Duodenal mucosa (tissue), 2 donors: ENCODE results near the gene SCUBE2.

Experiments
- H3K27ac ChIP-seq: one replicate; pipeline ENCODE4 v1.7.0; 2013; ENCODE audit warnings: low read depth, low read length
- H3K27me3 ChIP-seq, 2 donors: one replicate each; pipeline ENCODE4 v1.7.0; 2013; ENCODE audit warnings: low read length in 2 of 2, control low read depth in 1 of 2; ENCODE audit not compliant: insufficient read depth in 2 of 2, control insufficient read depth in 1 of 2
- H3K36me3 ChIP-seq, 2 donors: one replicate each; pipeline ENCODE4 v1.7.0; 2013; ENCODE audit warnings: low read length in 2 of 2, control low read depth in 1 of 2; ENCODE audit not compliant: insufficient read depth in 2 of 2, control insufficient read depth in 1 of 2
- H3K4me1 ChIP-seq, 2 donors: one replicate each; pipeline ENCODE4 v1.7.0; 2013; ENCODE audit warnings: low read length in 2 of 2, control low read depth in 1 of 2; ENCODE audit not compliant: insufficient read depth in 2 of 2, control insufficient read depth in 1 of 2
- H3K4me3 ChIP-seq, 2 donors: one replicate each; pipeline ENCODE4 v1.7.0; 2013; ENCODE audit warnings: low read length in 2 of 2, low read depth in 1 of 2
- H3K9ac ChIP-seq, 2 donors: one replicate each; pipeline ENCODE4 v1.7.0; 2013; ENCODE audit warnings: low read length in 2 of 2, low read depth in 1 of 2
- H3K9me3 ChIP-seq, 2 donors: one replicate each; pipeline ENCODE4 v1.7.0; 2013; ENCODE audit warnings: low read length in 2 of 2, control low read depth in 1 of 2; ENCODE audit not compliant: control insufficient read depth in 1 of 2

The SCUBE2 gene

GRCh38 chr11:9130297-9130696, 38.9 kb upstream of the SCUBE2 start:
- Histone ChIP-seq H3K4me1 (no peaks in the 10 kb centered on the region), H3K27ac (no peak overlapping the region), H3K9me3 (no peaks in the 10 kb centered on the region), H3K4me3 (no peak overlapping the region), H3K36me3 (no peaks in the 10 kb centered on the region), H3K9ac (no peak overlapping the region), H3K27me3 (no peaks in the 10 kb centered on the region)

GRCh38 chr11:9126636-9127035, 35.2 kb upstream of the SCUBE2 start:
- Histone ChIP-seq H3K9me3 (peaks cover 0 to 4% of the 10 kb centered on the region in 2 donors), H3K4me3 (no peak overlapping the region), H3K27ac (no peak overlapping the region), H3K27me3 (no peaks in the 10 kb centered on the region), H3K36me3 (no peaks in the 10 kb centered on the region), H3K4me1 (no peaks in the 10 kb centered on the region), H3K9ac (no peak overlapping the region)

- no peak overlapping the region for H3K27ac ChIP-seq
- H3K4me1 ChIP-seq = no peaks in the 10 kb centered on the region
- no peaks in the 10 kb centered on the region for H3K36me3 ChIP-seq
- H3K9ac ChIP-seq = no peak overlapping the region
- H3K27me3 ChIP-seq = no peaks in the 10 kb centered on the region
- no peak overlapping the region for H3K4me3 ChIP-seq
- peaks cover 0 to 4% of the 10 kb centered on the region in 2 donors for H3K9me3 ChIP-seq
Measured at GRCh38 chr11:9125185-9125886, 33.9 kb upstream of the SCUBE2 start.

GRCh38 chr11:9123595-9124304, 32.4 kb upstream of the SCUBE2 start:
- no peak overlapping the region for H3K4me3 ChIP-seq
- no peak overlapping the region for H3K9ac ChIP-seq
- H3K27me3 ChIP-seq = no peaks in the 10 kb centered on the region
- H3K9me3 ChIP-seq = peaks cover 0 to 4% of the 10 kb centered on the region in 2 donors
- no peaks in the 10 kb centered on the region for H3K4me1 ChIP-seq
- H3K27ac ChIP-seq = no peak overlapping the region
- no peaks in the 10 kb centered on the region for H3K36me3 ChIP-seq

GRCh38 chr11:9121469-9121796, 30.0 kb upstream of the SCUBE2 start:
- H3K4me1 ChIP-seq = no peaks in the 10 kb centered on the region
- H3K36me3 ChIP-seq = no peaks in the 10 kb centered on the region
- H3K27ac ChIP-seq = no peak overlapping the region
- peaks cover 0 to 4% of the 10 kb centered on the region in 2 donors for H3K9me3 ChIP-seq
- no peak overlapping the region for H3K9ac ChIP-seq
- no peak overlapping the region for H3K4me3 ChIP-seq
- H3K27me3 ChIP-seq = no peaks in the 10 kb centered on the region

- no peaks in the 10 kb centered on the region for H3K27me3 ChIP-seq
- H3K4me3 ChIP-seq = no peak overlapping the region
- H3K36me3 ChIP-seq = no peaks in the 10 kb centered on the region
- H3K9me3 ChIP-seq = peaks cover 0 to 4% of the 10 kb centered on the region in 2 donors
- no peak overlapping the region for H3K27ac ChIP-seq
- H3K9ac ChIP-seq = no peak overlapping the region
- H3K4me1 ChIP-seq = no peaks in the 10 kb centered on the region
Measured at GRCh38 chr11:9120664-9121468, 29.5 kb upstream of the SCUBE2 start.

GRCh38 chr11:9118277-9118676, 26.9 kb upstream of the SCUBE2 start:
- Histone ChIP-seq H3K27me3 (no peaks in the 10 kb centered on the region), H3K27ac (no peak overlapping the region), H3K9ac (no peak overlapping the region), H3K4me3 (no peak overlapping the region), H3K4me1 (no peaks in the 10 kb centered on the region), H3K36me3 (no peaks in the 10 kb centered on the region), H3K9me3 (no peaks in the 10 kb centered on the region)

GRCh38 chr11:9112075-9112474, 20.7 kb upstream of the SCUBE2 start:
- Histone ChIP-seq H3K27me3 (no peaks in the 10 kb centered on the region), H3K9me3 (peaks cover 0 to 6% of the 10 kb centered on the region in 2 donors), H3K27ac (no peak overlapping the region), H3K36me3 (no peaks in the 10 kb centered on the region), H3K4me3 (no peak overlapping the region), H3K9ac (no peak overlapping the region), H3K4me1 (no peaks in the 10 kb centered on the region)

GRCh38 chr11:9109858-9110731, 18.7 kb upstream of the SCUBE2 start:
- H3K36me3 ChIP-seq = no peaks in the 10 kb centered on the region
- H3K27ac ChIP-seq = no peak overlapping the region
- no peak overlapping the region for H3K9ac ChIP-seq
- peaks cover 0 to 6% of the 10 kb centered on the region in 2 donors for H3K9me3 ChIP-seq
- no peak overlapping the region for H3K4me3 ChIP-seq
- H3K27me3 ChIP-seq = no peaks in the 10 kb centered on the region
- H3K4me1 ChIP-seq = no peaks in the 10 kb centered on the region
